Gastrocnemius medialis (tissue), 4 donors: ENCODE measurements around the gene ITGAL. TPM values are rescaled to one million over a fixed set of nuclear protein-coding genes. Genes with fewer than 3 reads are reported as not detected.
A peak's percentile ranks its signal among the peaks of the same experiment; 100 is the strongest.

Experiments used
- ATAC-seq, 2 donors: fragments of 150-250 bp; one replicate each; pipeline ENCODE4 v1.9.1; 2016
- DNase-seq, 2 donors: peaks; one replicate each; pipeline ENCODE4 v3.0.0-alpha.2; 2019
- H3K27ac ChIP-seq, 4 donors: fragments of 200-600 bp; sonication (generic); 1 replicate in 1 of 4; 2 replicates in 3 of 4; pipeline ENCODE4 v1.5.1; 2016 to 2018; ENCODE audit warnings: mild to moderate bottlenecking in 2 of 4, moderate library complexity in 1 of 4
- H3K27me3 ChIP-seq, 3 donors: fragments of 200-600 bp; sonication (generic) in 2 of 3; 1 replicate in 1 of 3; 2 replicates in 2 of 3; pipeline versions ENCODE4 v1.5.1 to v1.6.0; 2016 to 2019; ENCODE audit warnings: mild to moderate bottlenecking in 1 of 3, moderate library complexity in 1 of 3
- H3K36me3 ChIP-seq, 2 donors: fragments of 200-600 bp; sonication (generic) in 1 of 2; one replicate each; pipeline ENCODE4 v1.5.1; 2017 to 2018
- H3K4me1 ChIP-seq, 2 donors: fragments of 200-600 bp; sonication (generic) in 1 of 2; one replicate each; pipeline ENCODE4 v1.5.1; 2016 to 2017; ENCODE audit warnings: mild to moderate bottlenecking in 2 of 2
- H3K4me3 ChIP-seq, 4 donors: fragments of 200-600 bp; sonication (generic) in 3 of 4; 1 replicate in 1 of 4; 2 replicates in 3 of 4; pipeline ENCODE4 v1.5.1; 2016 to 2019; ENCODE audit warnings: mild to moderate bottlenecking in 2 of 4
- H3K9me3 ChIP-seq, 3 donors: fragments of 200-600 bp; sonication (generic) in 2 of 3; 1 replicate in 1 of 3; 2 replicates in 2 of 3; pipeline ENCODE4 v1.5.1; 2016 to 2019
- POLR2A ChIP-seq, 2 donors: fragments of 450-650 bp; IDR thresholded peaks; one replicate each; pipeline ENCODE4 v1.6.1; 2017; ENCODE audit warnings: antibody characterized with exemption in 2 of 2, mild to moderate bottlenecking in 2 of 2, moderate library complexity in 2 of 2
- in situ Hi-C, 4 donors: fragments of 200-750 bp; cut with MboI; loops; one replicate each; pipeline versions ENCODE4 v1.15.0 to v1.8.0; 2017; ENCODE audit warnings: low sequenced_read_pairs in 4 of 4
- intact Hi-C: fragments of 100-400 bp; cut with DNase I; formaldehyde crosslinking; loops from one replicate; pipeline ENCODE4 v1.15.1; 2023; ENCODE audit warnings: low total_unique reads
- total RNA-seq, 4 donors: library from RNA; depleted of rRNA; stranded (reverse); fragments of >200 nt; gene quantifications; one replicate each; pipeline versions ENCODE4 v1.1.0 to v1.2.3, GENCODE V29; 2016
- TF ChIP-seq, protein P1 (sequence below), 5 experiments: fragments of 450-650 bp in 3 of 5; fragments of 200-600 bp in 2 of 5; sonication (generic) in 2 of 5; IDR thresholded peaks in 4 of 5; conservative IDR thresholded peaks in 1 of 5; 1 replicate in 4 of 5; 2 replicates in 1 of 5; pipeline ENCODE4 v1.5.1; 2016 to 2019; ENCODE audit warnings: antibody characterized with exemption in 5 of 5, mild to moderate bottlenecking in 3 of 5, moderate library complexity in 3 of 5

ITGAL gene
- total RNA-seq, 4 donors from 2014 or later: 0.16 to 1.9 (median 0.86) TPM; not detected in 1

DNA sequence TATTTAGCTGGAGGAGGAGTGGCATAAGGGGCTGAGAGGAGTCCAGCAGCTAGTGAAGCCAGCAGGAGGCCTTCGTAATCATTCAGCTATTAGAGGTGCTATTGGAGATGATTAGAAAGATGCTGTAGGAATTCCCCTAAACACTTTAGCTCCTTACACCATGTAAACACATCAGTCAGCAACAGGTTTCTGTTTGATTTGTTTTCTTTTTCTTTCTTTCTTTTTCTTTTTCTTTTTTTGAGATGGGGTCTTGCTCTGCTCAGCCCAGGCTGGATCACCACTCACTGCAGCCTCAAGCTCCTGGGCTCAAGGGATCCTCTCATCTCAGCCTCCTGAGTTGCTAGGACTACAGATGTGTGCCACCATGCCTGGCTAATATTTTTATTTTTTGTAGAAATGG is 16.2 kb upstream of the ITGAL start:
- TF ChIP-seq POLR2A (IDR thresholded peaks at IDR 0.05): no peak
- TF ChIP-seq, protein P1, sequence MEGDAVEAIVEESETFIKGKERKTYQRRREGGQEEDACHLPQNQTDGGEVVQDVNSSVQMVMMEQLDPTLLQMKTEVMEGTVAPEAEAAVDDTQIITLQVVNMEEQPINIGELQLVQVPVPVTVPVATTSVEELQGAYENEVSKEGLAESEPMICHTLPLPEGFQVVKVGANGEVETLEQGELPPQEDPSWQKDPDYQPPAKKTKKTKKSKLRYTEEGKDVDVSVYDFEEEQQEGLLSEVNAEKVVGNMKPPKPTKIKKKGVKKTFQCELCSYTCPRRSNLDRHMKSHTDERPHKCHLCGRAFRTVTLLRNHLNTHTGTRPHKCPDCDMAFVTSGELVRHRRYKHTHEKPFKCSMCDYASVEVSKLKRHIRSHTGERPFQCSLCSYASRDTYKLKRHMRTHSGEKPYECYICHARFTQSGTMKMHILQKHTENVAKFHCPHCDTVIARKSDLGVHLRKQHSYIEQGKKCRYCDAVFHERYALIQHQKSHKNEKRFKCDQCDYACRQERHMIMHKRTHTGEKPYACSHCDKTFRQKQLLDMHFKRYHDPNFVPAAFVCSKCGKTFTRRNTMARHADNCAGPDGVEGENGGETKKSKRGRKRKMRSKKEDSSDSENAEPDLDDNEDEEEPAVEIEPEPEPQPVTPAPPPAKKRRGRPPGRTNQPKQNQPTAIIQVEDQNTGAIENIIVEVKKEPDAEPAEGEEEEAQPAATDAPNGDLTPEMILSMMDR (IDR thresholded peaks at IDR 0.05 in 4 of 5, conservative IDR thresholded peaks at IDR 0.05 in 1 of 5): no peak
- ATAC-seq (no peak), DNase-seq (no peak)
- Histone ChIP-seq H3K9me3 (no peaks in the 10 kb centered on the region), H3K27ac (no peak overlapping the region), H3K4me3 (no peak overlapping the region), H3K36me3 (no peaks in the 10 kb centered on the region), H3K27me3 (no peaks in the 10 kb centered on the region), H3K4me1 (no peaks in the 10 kb centered on the region)
- intact Hi-C loops: no loop called here
- in situ Hi-C loops: no loop called here

GRCh38 chr16:30457256-30457655 is 15.3 kb upstream of the ITGAL start:
- Histone ChIP-seq H3K27ac (no peak overlapping the region), H3K4me1 (no peaks in the 10 kb centered on the region), H3K4me3 (no peak overlapping the region), H3K36me3 (no peaks in the 10 kb centered on the region), H3K27me3 (no peaks in the 10 kb centered on the region), H3K9me3 (no peaks in the 10 kb centered on the region)
- in situ Hi-C loops (no loop called here), intact Hi-C loops (no loop called here)
- no peak for DNase-seq
- no peak for ATAC-seq
- no peak for TF ChIP-seq POLR2A (IDR thresholded peaks at IDR 0.05)
- TF ChIP-seq, protein P1 (IDR thresholded peaks at IDR 0.05 in 4 of 5, conservative IDR thresholded peaks at IDR 0.05 in 1 of 5): no peak

DNA sequence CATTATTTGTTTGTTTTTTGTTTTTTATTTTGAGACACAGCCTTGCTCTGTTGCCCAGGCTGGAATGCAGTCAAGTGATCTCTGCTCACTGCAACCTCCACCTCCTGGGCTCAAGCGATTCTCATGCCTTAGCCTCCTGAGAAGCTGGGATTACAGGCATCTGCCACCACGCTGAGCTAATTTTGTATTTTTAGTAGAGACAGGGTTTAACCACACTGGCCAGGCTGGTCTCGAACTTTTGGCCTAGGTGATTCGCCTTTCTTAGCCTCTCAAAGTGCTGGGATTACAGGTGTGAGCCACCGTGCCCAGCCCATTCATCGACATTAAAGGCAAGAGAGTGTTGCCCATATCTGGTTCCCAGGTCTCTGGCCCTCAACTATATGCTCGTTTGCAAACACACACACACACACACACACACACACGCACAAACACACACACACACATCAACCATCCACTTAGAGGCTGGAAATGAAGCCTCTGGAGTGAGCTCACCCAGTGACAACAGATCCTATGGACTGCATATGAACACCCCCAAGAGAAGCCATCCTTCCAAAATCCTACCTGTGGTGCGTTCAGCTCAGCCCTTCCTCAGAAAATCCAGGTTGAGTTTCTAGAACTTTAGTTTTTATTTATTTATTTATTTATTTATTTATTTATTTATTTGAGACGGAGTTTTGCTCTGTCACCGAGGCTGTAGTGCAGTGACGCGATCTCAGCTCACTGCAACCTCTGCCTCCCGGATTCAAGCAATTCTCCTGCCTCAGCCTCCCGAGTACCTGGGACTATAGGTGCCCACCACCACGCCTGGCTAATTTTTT is 14.6 kb upstream of the ITGAL start:
- H3K9me3 ChIP-seq: no peaks in the 10 kb centered on the region
- DNase-seq (no peak), ATAC-seq (no peak)
- no peaks in the 10 kb centered on the region for H3K4me1 ChIP-seq
- in situ Hi-C loops: no loop called here
- no peak overlapping the region for H3K27ac ChIP-seq
- H3K27me3 ChIP-seq: no peaks in the 10 kb centered on the region
- no peak overlapping the region for H3K4me3 ChIP-seq
- intact Hi-C loops: no loop called here
- TF ChIP-seq POLR2A (IDR thresholded peaks at IDR 0.05): no peak
- TF ChIP-seq, protein P1 (IDR thresholded peaks at IDR 0.05 in 4 of 5, conservative IDR thresholded peaks at IDR 0.05 in 1 of 5): no peak
- no peaks in the 10 kb centered on the region for H3K36me3 ChIP-seq

DNA sequence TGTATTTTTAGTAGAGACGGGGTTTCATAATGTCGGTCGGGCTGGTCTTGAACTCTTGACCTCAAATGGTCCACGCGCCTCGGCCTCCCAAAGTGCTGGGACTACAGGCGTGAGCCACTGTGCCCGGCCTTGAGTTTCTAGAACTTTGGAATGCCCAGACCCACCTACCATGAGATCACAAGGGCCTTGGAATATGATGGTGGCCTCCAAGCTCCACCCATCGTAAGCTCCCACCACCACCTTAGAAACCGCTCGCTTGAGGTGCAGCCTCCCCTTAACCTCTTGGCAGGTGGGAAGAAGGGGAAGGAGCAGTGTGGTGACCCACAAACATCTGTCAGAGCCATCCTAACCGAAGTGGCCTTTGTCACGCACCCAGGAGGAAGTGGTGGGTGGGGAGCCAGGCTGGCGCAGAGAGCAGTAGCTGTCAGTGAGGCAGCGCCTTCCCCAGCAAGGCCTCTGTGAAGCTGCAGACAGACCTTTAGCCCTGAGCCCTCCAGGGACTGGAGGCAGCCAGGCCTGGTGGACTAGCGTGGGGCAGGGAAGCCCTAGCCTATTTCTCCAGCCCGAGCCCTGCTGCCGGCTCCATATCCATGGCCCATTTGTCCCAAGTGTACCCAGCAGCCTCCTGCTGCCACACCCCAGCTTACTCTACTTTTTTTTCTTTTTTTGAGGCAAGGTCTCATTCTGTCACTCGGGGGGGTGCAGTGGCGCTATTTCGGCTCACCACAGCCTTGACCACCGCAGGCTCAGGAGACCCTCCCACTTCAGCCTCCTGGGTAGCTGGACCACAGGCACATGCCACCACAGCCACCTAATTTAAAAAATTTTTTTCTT is 13.8 kb upstream of the ITGAL start:
- DNase-seq: peak in 1 of 2 donors; percentile 28
- H3K27me3 ChIP-seq: no peaks in the 10 kb centered on the region
- ATAC-seq: peak in 1 of 2 donors; percentile 36
- intact Hi-C loops: no loop called here
- H3K27ac ChIP-seq: no peak overlapping the region
- no peaks in the 10 kb centered on the region for H3K4me1 ChIP-seq
- H3K36me3 ChIP-seq: no peaks in the 10 kb centered on the region
- in situ Hi-C loops: no loop called here
- no peaks in the 10 kb centered on the region for H3K9me3 ChIP-seq
- H3K4me3 ChIP-seq: no peak overlapping the region
- TF ChIP-seq, protein P1 (IDR thresholded peaks at IDR 0.05 in 4 of 5, conservative IDR thresholded peaks at IDR 0.05 in 1 of 5): no peak
- TF ChIP-seq POLR2A (IDR thresholded peaks at IDR 0.05): no peak
